ENCODE data around the gene MTNR1B. TPM values are rescaled to one million over a fixed set of nuclear protein-coding genes. Genes with fewer than 3 reads are reported as not detected.

Gene MTNR1B
- total RNA-seq, 1 donor from 2014 or later, result not detected

GRCh38 chr11:93016595-93016994 is 47.1 kb downstream of the MTNR1B start:
- no peaks in the 10 kb centered on the region for H3K9me3 Mint-ChIP-seq (ENCODE audit: unreplicated experiment)

GRCh38 chr11:93017821-93018690 is 48.6 kb downstream of the MTNR1B start:
- Mint-ChIP-seq H3K27ac (ENCODE audit: unreplicated experiment) (no peak overlapping the region), H3K27me3 (ENCODE audit: unreplicated experiment) (peaks cover 2% of the 10 kb centered on the region), H3K4me3 (ENCODE audit: unreplicated experiment) (no peak overlapping the region), H3K9me3 (ENCODE audit: unreplicated experiment) (no peaks in the 10 kb centered on the region), H3K4me1 (ENCODE audit: unreplicated experiment) (peaks cover 9% of the 10 kb centered on the region), H3K36me3 (ENCODE audit: low read depth, unreplicated experiment) (no peaks in the 10 kb centered on the region)
- DNase-seq (ENCODE audit: low spot score), result no peak
- TF ChIP-seq CTCF (IDR thresholded peaks at IDR 0.05; ENCODE audit: unreplicated experiment), result no peak

More at GRCh38 chr11:93016595-93016994, 47.1 kb downstream of the MTNR1B start:
- no peak for DNase-seq (ENCODE audit: low spot score)
- Mint-ChIP-seq H3K36me3 (ENCODE audit: low read depth, unreplicated experiment) (no peaks in the 10 kb centered on the region), H3K27ac (ENCODE audit: unreplicated experiment) (no peak overlapping the region), H3K27me3 (ENCODE audit: unreplicated experiment) (peaks cover 2% of the 10 kb centered on the region), H3K4me1 (ENCODE audit: unreplicated experiment) (peaks cover 9% of the 10 kb centered on the region), H3K4me3 (ENCODE audit: unreplicated experiment) (no peak overlapping the region)
- TF ChIP-seq CTCF (IDR thresholded peaks at IDR 0.05; ENCODE audit: unreplicated experiment), result no peak

GRCh38 chr11:93020248-93021046 is 51.0 kb downstream of the MTNR1B start:
- H3K27ac Mint-ChIP-seq (ENCODE audit: unreplicated experiment), result no peak overlapping the region
- no peak overlapping the region for H3K4me3 Mint-ChIP-seq (ENCODE audit: unreplicated experiment)
- no peak for DNase-seq (ENCODE audit: low spot score)
- H3K36me3 Mint-ChIP-seq (ENCODE audit: low read depth, unreplicated experiment), result no peaks in the 10 kb centered on the region
- H3K4me1 Mint-ChIP-seq (ENCODE audit: unreplicated experiment), result peaks cover 9% of the 10 kb centered on the region
- peaks cover 2% of the 10 kb centered on the region for H3K27me3 Mint-ChIP-seq (ENCODE audit: unreplicated experiment)
- TF ChIP-seq CTCF (IDR thresholded peaks at IDR 0.05; ENCODE audit: unreplicated experiment), result no peak
- no peaks in the 10 kb centered on the region for H3K9me3 Mint-ChIP-seq (ENCODE audit: unreplicated experiment)

- Mint-ChIP-seq H3K27ac (ENCODE audit: unreplicated experiment) (no peak overlapping the region), H3K9me3 (ENCODE audit: unreplicated experiment) (no peaks in the 10 kb centered on the region), H3K27me3 (ENCODE audit: unreplicated experiment) (peaks cover 2% of the 10 kb centered on the region), H3K36me3 (ENCODE audit: low read depth, unreplicated experiment) (no peaks in the 10 kb centered on the region), H3K4me1 (ENCODE audit: unreplicated experiment) (peaks cover 9% of the 10 kb centered on the region), H3K4me3 (ENCODE audit: unreplicated experiment) (no peak overlapping the region)
- DNase-seq (ENCODE audit: low spot score), result no peak
- no peak for TF ChIP-seq CTCF (IDR thresholded peaks at IDR 0.05; ENCODE audit: unreplicated experiment)
Measured at GRCh38 chr11:93024369-93024768, 54.9 kb downstream of the MTNR1B start.

All from endothelial cell (in vitro differentiated cells).